Naive thymus-derived CD4-positive, alpha-beta T cell (primary cell): ENCODE results near the gene FOXD4L6. TPM values are rescaled to one million over a fixed set of nuclear protein-coding genes. Genes with fewer than 3 reads are reported as not detected.
A peak's percentile ranks its signal among the peaks of the same experiment; 100 is the strongest.
"Not testable (repeated sequence)": the region's sequence is repeated elsewhere in the genome, so short reads cannot be mapped to it uniquely, and the experiment has no call there.

ENCODE experiments used
- ATAC-seq: fragments of 150-1000 bp; cut with Tn5 transposase; 2 replicates; pipeline ENCODE4 v1.10.0; 2021; ENCODE audit warnings: mild to moderate bottlenecking, moderate library complexity
- CTCF ChIA-PET: fragments of 350-600 bp; sonication (Branson Sonifier 250); formaldehyde crosslinking; loops from one replicate; lab custom pipeline; 2021; ENCODE audit warnings: antibody characterized with exemption; lab: Charles Lee
- POLR2A ChIA-PET: fragments of 350-600 bp; sonication (Branson Sonifier 250); formaldehyde crosslinking; loops from one replicate; lab custom pipeline; 2021; ENCODE audit warnings: antibody characterized with exemption, inconsistent platforms; lab: Charles Lee
- DNase-seq, 9 donors: peaks; one replicate each; pipeline versions ENCODE4 v3.0.0 to v3.0.0-alpha.2; 2020 to 2022; ENCODE audit warnings: mixed read lengths in 1 of 9
- H3K27ac ChIP-seq: one replicate; pipeline ENCODE4 v1.7.0; 2013; ENCODE audit warnings: mild to moderate bottlenecking, low read depth, low read length, moderate library complexity
- H3K27me3 ChIP-seq, 2 donors: one replicate each; pipeline ENCODE4 v1.7.0; 2013; ENCODE audit warnings: low read length in 2 of 2, mild to moderate bottlenecking in 2 of 2, moderate library complexity in 2 of 2; ENCODE audit not compliant: control insufficient read depth in 2 of 2, insufficient read depth in 2 of 2
- H3K36me3 ChIP-seq, 3 experiments: 1 replicate in 2 of 3; 2 replicates in 1 of 3; pipeline ENCODE4 v1.7.0; 2013; ENCODE audit warnings: low read length in 3 of 3, mild to moderate bottlenecking in 3 of 3, moderate library complexity in 1 of 3; ENCODE audit not compliant: insufficient read depth in 3 of 3, control insufficient read depth in 2 of 3
- H3K4me1 ChIP-seq, 2 donors: one replicate each; pipeline ENCODE4 v1.7.0; 2013; ENCODE audit warnings: low read length in 2 of 2, mild to moderate bottlenecking in 2 of 2, moderate library complexity in 1 of 2; ENCODE audit not compliant: control insufficient read depth in 2 of 2, insufficient read depth in 2 of 2
- H3K4me3 ChIP-seq: 2 replicates; pipeline ENCODE4 v1.7.0; 2013; ENCODE audit warnings: mild to moderate bottlenecking, low read length
- H3K9me3 ChIP-seq, 3 experiments: 1 replicate in 2 of 3; 2 replicates in 1 of 3; pipeline ENCODE4 v1.7.0; 2013; ENCODE audit warnings: low read length in 3 of 3; ENCODE audit not compliant: control insufficient read depth in 2 of 3
- H3K27ac Mint-ChIP-seq, 9 donors: one replicate each; pipeline ENCODE4 v1.8.0; 2020 to 2022; ENCODE audit warnings: mixed read lengths in 9 of 9, mild to moderate bottlenecking in 8 of 9, moderate library complexity in 5 of 9, inconsistent platforms in 2 of 9
- H3K27me3 Mint-ChIP-seq, 5 donors: one replicate each; pipeline ENCODE4 v1.8.0; 2021 to 2022; ENCODE audit warnings: mixed read lengths in 5 of 5, mild to moderate bottlenecking in 1 of 5
- H3K36me3 Mint-ChIP-seq, 5 donors: one replicate each; pipeline ENCODE4 v1.8.0; 2020 to 2022; ENCODE audit warnings: mixed read lengths in 5 of 5, mild to moderate bottlenecking in 3 of 5, inconsistent platforms in 1 of 5
- H3K4me1 Mint-ChIP-seq, 7 donors: one replicate each; pipeline ENCODE4 v1.8.0; 2020 to 2022; ENCODE audit warnings: mixed read lengths in 7 of 7, mild to moderate bottlenecking in 3 of 7, inconsistent platforms in 1 of 7
- H3K4me3 Mint-ChIP-seq, 10 donors: one replicate each; pipeline ENCODE4 v1.8.0; 2020 to 2022; ENCODE audit warnings: mild to moderate bottlenecking in 10 of 10, mixed read lengths in 10 of 10, moderate library complexity in 6 of 10, inconsistent platforms in 2 of 10
- H3K9me3 Mint-ChIP-seq, 11 donors: one replicate each; pipeline ENCODE4 v1.8.0; 2020 to 2022; ENCODE audit warnings: mixed read lengths in 11 of 11, mild to moderate bottlenecking in 4 of 11, inconsistent platforms in 1 of 11, moderate library complexity in 1 of 11
- intact Hi-C, 2 donors: fragments of 100-400 bp; cut with micrococcal nuclease; formaldehyde crosslinking; loops; one replicate each; pipeline ENCODE4 v1.15.1; 2023
- polyA plus RNA-seq, 2 donors: library from polyadenylated mRNA; unstranded; fragments of 300-500 nt; fragmentation: Illumina TruSeq; gene quantifications; one replicate each; pipeline ENCODE4 v1.2.3, GENCODE V29; 2021
- total RNA-seq, 6 experiments: library from RNA in 5 of 6; stranded (reverse) in 5 of 6; gene quantifications; 1 replicate in 5 of 6; 2 replicates in 1 of 6; pipeline ENCODE4 v1.2.3 and lab custom pipeline; 2021 to 2026

FOXD4L6 gene
- total and polyA plus RNA-seq, 7 experiments from 2014 or later: not detected

- H3K27ac Mint-ChIP-seq, H3K9me3 Mint-ChIP-seq, H3K9me3 ChIP-seq, intact Hi-C loops, POLR2A ChIA-PET, H3K27me3 ChIP-seq, H3K4me1 Mint-ChIP-seq, CTCF ChIA-PET, H3K4me1 ChIP-seq, H3K27me3 Mint-ChIP-seq, ATAC-seq, H3K4me3 ChIP-seq, DNase-seq, H3K4me3 Mint-ChIP-seq, H3K36me3 ChIP-seq, H3K36me3 Mint-ChIP-seq, H3K27ac ChIP-seq: not testable (repeated sequence)
Measured at GRCh38 chr9:41111414-41111813, 17.1 kb downstream of the FOXD4L6 start.

DNA sequence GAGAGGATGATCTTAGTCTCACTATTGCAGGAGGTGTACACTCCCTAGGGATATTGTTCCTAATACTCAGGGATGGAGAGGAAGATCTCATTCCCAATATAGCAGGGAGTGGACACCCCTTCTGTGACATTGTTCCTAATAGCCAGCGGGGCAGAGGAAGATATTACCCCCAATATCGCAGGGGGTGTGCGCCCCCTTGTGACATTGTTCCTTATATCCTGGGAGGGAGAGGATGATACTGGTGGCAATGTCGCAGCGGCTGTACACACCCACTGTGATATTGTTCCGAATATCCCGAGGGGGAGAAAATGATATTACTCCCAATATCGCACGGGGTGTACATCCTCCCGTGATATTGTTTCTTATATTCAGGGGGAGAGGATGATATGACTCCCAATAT is 17.6 kb downstream of the FOXD4L6 start:
- intact Hi-C loops: not testable (repeated sequence)

DNA sequence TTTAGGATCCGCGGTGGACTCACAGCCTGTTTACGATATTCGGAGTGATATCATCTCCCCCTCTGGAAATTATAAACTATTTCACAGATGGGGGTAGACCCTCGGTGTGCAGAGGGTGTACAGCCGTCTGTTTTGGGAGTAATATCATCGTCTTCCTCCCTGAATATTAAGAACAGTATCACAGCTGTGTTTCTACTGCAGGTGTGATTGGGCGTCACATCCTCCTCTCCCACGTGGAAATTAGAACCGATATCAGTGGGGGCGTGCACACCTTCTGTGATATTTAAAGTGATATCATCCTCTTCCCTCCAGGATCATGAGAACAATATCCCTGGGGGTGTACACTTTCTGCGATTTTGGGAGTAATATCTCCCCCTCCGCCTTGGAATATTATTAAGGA is 19.2 kb downstream of the FOXD4L6 start:
- H3K36me3 Mint-ChIP-seq, H3K9me3 Mint-ChIP-seq, H3K36me3 ChIP-seq, H3K9me3 ChIP-seq, H3K27ac ChIP-seq, H3K27ac Mint-ChIP-seq, H3K4me1 Mint-ChIP-seq, H3K27me3 Mint-ChIP-seq, H3K4me3 Mint-ChIP-seq, CTCF ChIA-PET, H3K27me3 ChIP-seq, H3K4me1 ChIP-seq, H3K4me3 ChIP-seq, intact Hi-C loops, POLR2A ChIA-PET, DNase-seq: not testable (repeated sequence)
- ATAC-seq: peak; percentile 22

More for the DNA sequence above, 17.6 kb downstream of the FOXD4L6 start:
- CTCF ChIA-PET, H3K36me3 Mint-ChIP-seq, H3K4me1 ChIP-seq, H3K9me3 Mint-ChIP-seq, DNase-seq, H3K4me3 Mint-ChIP-seq, H3K27ac ChIP-seq, H3K4me3 ChIP-seq, POLR2A ChIA-PET, H3K27me3 Mint-ChIP-seq, H3K27ac Mint-ChIP-seq, H3K27me3 ChIP-seq, ATAC-seq, H3K9me3 ChIP-seq, H3K4me1 Mint-ChIP-seq, H3K36me3 ChIP-seq: not testable (repeated sequence)

- H3K4me1 ChIP-seq, H3K9me3 Mint-ChIP-seq, H3K36me3 Mint-ChIP-seq, H3K27ac ChIP-seq, CTCF ChIA-PET, H3K27ac Mint-ChIP-seq, H3K27me3 ChIP-seq, intact Hi-C loops, ATAC-seq, H3K4me1 Mint-ChIP-seq, H3K9me3 ChIP-seq, H3K4me3 ChIP-seq, DNase-seq, H3K27me3 Mint-ChIP-seq, POLR2A ChIA-PET, H3K36me3 ChIP-seq, H3K4me3 Mint-ChIP-seq: not testable (repeated sequence)
Measured at GRCh38 chr9:41108816-41109215, 19.7 kb downstream of the FOXD4L6 start.

- ATAC-seq, POLR2A ChIA-PET, H3K4me1 Mint-ChIP-seq, H3K4me1 ChIP-seq, H3K4me3 ChIP-seq, DNase-seq, intact Hi-C loops, CTCF ChIA-PET, H3K27ac ChIP-seq, H3K9me3 Mint-ChIP-seq, H3K36me3 Mint-ChIP-seq, H3K27me3 Mint-ChIP-seq, H3K36me3 ChIP-seq, H3K9me3 ChIP-seq, H3K4me3 Mint-ChIP-seq, H3K27me3 ChIP-seq, H3K27ac Mint-ChIP-seq: not testable (repeated sequence)
Measured at GRCh38 chr9:41106472-41107116, 21.9 kb downstream of the FOXD4L6 start.

- H3K4me1 Mint-ChIP-seq, DNase-seq, H3K36me3 ChIP-seq, H3K4me3 ChIP-seq, H3K9me3 ChIP-seq, H3K4me3 Mint-ChIP-seq, H3K27me3 Mint-ChIP-seq, H3K36me3 Mint-ChIP-seq, H3K4me1 ChIP-seq, ATAC-seq, H3K9me3 Mint-ChIP-seq, H3K27me3 ChIP-seq, POLR2A ChIA-PET, intact Hi-C loops, H3K27ac Mint-ChIP-seq, CTCF ChIA-PET, H3K27ac ChIP-seq: not testable (repeated sequence)
Measured at GRCh38 chr9:41105557-41106253, 22.8 kb downstream of the FOXD4L6 start.

DNA sequence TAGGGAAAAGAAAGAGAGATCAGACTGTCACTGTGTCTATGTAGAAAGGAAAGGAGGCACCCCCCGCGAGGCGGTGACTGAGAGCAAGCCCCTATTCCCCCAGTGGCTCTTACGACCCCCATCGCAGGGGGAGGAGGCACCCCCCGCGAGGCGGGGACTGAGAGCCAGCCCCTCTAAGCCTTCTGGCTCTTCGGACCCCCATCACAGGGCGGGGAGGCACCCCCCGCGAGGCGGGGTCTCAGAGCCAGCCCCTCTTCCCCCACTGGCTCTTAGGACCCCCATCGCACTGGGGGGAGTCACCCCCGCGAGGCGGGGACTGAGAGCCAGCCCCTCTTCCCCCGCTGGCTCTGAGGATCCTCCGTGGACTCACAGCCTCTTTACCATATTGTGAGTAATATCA is 23.9 kb downstream of the FOXD4L6 start:
- H3K4me1 Mint-ChIP-seq, H3K4me3 ChIP-seq, H3K27ac Mint-ChIP-seq, intact Hi-C loops, H3K4me3 Mint-ChIP-seq, H3K36me3 ChIP-seq, H3K27me3 ChIP-seq, POLR2A ChIA-PET, H3K27ac ChIP-seq, DNase-seq, ATAC-seq, H3K27me3 Mint-ChIP-seq, CTCF ChIA-PET, H3K4me1 ChIP-seq, H3K9me3 ChIP-seq, H3K9me3 Mint-ChIP-seq, H3K36me3 Mint-ChIP-seq: not testable (repeated sequence)
